Kidney capillary endothelial cell (primary cell): ENCODE measurements around the gene WNT7A.

Experiments
- DNase-seq: peaks from one replicate; pipeline ENCODE4 v3.0.0-alpha.2; 2018; ENCODE audit warnings: low spot score

WNT7A gene

DNA sequence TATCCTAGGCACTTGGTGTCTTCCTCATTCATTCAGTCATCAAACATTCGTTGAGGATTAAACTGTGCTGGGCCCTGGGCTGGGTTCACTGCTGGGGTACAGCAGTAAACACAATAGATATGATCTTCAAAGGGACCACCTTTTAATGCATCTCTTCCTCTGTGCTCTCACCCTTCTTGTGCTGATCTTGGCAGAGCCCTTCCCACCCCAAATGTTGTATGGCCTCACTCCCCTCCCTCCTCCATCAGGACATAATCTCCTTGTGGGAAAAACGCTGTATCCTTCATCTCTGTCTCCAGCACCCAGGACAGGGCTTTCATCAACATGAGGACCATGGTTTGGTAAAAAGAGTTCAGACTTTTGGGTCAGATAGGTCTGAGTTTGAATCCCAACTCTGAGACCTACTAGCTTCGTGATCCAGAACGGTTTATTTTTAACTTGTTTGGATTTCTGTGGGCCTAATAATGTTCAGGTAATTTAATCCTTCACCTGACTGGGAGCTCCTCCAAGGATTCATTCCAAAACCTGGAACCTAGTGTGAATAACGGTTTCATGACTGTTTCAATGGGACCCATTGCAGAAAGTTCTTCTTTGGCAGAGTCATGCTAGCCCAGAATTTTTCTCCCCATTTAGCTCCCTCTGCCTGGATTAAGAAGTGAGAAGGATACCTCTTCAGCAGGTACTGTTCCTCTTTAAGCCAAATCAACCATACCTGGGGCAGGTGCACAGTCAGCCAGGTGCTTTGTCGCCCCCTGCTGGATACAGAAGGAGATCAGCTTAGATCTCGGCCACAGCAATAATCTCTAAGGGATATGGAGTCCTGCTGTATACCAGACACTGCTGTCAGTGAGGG lies 5.2 kb upstream of the WNT7A start:
- DNase-seq: no peak

DNA sequence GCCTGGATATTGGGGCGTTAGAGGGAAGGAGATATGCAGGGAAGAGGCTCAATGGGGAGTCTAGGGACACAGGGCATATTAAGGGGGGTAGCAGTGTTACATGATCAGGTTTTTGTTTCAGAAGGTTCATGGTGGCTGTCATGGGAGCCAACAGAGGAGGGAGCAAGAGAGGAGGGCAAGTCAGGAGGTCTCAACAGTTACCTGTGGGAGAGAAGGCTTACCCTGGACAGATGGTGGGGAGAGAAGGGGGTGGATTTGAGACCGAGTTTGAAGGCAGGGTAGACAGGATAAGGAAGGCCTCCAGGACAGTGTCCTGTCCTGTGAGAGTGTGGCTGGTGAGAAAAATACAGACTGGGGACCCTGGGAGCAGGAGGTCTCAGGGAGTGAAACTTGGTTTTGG lies 3.8 kb upstream of the WNT7A start:
- DNase-seq: no peak

DNA sequence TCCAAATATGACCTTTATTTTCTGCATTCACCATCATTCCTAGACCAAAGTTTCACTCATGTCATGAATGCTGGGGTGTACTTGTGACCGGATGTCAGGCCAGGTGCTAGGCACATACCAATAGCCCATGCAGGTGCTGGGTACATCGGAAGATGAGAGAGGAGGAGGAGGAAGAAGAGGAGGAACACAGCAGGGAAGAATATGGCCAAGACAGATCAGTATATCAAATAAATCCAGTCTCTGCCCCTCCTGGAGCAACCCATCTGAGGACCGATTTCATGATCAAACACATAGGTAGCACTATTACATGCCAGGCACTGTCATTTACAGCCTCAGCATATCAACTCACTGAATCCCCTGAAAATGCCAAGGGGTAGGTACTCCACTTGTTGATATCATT lies 3.0 kb upstream of the WNT7A start:
- no peak for DNase-seq

DNA sequence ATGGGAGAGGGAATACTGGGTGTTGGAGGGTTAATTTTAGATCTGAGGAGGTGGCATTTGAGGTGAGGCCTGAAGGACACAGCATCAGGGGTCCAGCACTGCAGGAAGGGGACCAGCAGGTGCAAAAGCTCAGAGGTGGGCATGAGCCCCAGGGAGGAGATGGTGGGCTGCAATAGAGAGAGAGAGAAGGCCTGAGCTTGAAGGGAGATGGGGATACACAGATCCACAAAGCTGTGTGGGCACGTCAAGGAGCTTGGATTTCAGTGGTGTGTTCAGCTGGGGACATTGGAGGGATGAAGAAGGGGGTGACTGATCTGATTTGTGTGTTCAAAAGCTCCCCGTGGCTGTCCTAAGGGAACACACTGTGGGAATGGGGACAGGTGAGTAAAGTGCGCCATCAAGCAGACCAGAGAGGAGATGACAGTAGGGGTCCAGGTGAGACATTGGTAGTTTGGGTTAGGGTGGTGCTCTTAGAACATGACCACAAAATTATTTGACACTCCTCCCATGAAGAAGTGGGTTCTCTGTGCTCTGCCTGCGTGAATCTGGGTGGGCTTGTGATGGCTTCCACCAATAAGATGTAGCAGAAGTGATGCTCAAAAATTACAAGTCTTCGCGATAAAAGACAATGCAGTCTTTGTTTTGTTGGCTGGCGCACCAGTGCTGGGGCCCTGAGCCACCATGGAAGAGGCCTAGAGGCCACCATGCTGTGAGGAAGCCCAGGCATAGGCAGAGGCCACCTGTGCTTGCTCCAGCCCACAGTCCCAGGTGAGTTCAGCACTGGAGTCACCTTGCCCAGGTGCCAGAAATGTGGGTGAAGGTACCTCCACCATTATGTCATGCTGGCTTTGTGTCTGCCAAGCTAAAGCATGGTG lies 1.9 kb upstream of the WNT7A start:
- DNase-seq: no peak

DNA sequence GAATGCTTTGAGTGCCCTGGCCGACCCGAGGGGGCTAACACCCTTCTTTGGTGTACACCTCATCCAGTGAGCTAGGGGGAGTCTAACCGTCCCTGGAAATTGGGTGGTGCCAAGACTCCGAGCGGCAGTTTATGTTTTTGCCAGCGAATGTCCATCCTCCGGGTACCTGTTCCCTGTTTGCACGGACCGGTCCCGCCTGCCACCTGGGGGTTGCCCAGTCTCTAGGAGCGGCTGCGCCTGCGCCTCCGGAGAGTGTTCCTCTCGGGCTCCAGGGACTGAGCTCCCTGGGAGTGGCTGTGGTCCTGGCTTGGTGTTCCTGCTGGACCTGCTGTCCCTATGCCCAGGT lies 913 bp upstream of the WNT7A start:
- no peak for DNase-seq

DNA sequence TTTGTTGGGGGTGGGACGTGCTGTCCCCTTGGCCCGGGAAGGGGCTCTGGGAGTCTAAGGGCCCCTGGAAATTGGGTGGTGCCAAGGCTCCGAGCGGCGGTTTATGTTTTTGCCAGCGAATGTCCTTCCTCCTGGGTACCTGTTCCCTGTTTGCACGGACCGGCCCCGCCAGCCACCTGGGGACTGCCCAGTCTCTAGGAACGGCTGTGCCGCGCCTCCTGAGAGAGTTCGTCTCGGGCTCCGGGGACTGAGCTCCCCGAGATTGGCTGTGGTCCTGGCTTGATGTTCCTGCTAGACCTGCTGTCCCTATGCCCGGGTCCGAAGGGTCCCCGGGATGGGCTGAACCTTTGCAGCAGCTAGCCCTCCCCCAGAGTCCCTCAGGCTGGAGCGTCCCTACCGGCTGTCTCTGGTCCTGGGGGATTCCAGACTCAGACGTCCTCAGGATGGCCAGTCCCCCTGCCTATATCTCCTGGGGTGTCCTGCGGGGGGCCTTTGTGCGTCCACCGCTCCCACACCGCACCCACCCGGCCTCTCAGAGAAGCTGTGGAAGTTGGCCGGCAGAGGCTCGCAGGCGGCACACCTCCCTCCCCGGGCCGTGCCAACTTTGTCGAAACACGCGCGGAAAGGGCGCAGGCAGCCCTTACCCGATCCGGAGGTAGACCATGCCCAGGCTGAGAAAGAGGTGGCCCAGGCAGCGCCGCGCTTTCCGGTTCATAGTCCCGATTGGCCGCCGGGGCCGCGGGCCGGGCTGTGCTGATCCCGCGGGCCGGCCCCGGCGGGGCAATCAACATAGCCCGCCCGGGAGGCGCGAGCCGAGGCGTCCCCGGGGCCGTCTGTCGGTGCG lies 547 bp downstream of the WNT7A start:
- DNase-seq: no peak

DNA sequence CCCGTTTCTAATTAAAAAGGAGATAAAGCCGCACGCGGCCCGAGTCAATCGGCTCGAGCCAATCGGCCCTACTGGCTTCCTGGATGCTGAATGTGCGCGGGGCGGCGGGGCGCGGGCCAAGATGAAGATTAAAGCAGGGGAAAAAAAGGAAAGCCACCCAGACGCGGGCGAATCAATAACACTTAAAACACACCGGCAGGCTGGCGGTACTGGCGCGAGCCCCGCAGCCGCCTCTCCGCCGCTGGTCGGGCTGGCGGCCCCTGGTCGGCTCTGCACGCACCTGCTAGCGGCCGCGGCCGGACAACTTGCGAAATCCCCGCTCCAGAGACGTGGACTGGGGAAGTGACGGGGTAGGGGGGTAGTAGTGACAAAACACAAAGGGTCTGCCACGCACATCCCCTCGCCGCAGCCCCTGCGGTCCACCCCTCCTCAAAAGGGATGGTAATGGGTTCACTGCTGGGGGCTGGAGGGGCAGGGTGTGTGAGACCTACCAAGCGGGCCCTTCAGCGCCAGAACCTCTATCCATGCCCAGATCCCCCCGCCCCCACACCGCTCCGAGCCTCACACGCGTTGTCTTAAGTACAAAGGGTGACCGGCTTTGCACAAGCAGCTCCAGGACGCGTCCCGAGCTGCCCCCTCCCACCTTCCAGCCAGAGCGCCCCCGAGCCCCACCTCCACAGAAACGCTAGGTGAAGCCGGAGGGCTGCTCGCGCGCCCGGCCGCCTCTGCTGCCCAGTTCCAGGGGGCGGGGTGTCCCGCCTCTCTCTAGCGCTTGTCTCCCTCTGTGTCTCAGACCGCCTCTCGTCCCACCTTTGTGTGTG lies 1.4 kb downstream of the WNT7A start:
- DNase-seq: no peak

DNA sequence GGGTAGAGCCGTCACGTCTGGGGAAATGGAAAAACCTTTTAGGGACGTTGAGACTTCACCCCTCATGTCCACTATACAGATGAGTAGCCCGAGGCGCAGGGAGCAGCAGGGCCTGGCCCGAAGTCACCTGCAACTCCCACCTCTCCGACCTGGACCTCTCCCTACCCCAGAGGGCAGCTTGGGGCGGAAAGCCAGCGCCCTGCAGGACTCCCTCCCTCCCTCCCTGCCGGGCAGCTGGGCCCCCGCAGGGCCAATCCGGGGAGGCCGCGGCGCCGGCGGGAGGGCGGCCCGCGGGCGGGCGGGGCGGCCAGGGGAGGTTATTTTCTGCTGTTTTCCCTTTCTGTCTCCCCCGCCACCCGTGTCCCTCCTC lies 2.0 kb downstream of the WNT7A start:
- DNase-seq: no peak

DNA sequence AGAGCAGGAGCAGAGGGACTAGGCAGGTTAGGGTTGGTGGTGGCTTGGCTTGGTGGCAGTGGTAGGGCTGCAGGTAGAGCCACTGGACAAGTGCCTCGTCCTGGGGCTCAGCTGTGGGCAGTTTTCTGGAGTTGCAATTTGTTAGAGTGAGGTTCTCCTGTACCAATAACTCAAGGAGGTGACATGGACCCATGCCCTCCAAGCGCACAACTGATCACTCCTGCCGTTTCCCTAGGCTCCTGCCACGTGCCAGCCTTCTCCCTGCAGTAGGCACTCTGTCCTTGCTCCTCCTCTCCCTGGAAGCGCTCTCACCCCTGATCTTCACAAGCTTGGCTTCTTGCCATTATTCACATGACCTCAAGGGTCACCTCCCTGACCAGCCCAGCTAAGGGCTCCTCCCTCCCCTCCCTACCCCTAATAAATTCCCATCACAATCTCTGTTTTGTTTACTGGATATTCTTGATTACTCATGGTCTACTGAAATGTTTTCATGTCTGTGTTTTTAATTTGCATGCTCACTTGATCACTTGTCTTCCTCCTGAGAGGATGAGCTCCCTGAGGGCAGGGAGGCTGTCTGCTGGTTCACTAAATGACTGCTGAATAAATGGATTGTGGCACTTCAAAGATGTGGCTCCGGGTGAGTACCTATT lies 3.3 kb downstream of the WNT7A start:
- no peak for DNase-seq

DNA sequence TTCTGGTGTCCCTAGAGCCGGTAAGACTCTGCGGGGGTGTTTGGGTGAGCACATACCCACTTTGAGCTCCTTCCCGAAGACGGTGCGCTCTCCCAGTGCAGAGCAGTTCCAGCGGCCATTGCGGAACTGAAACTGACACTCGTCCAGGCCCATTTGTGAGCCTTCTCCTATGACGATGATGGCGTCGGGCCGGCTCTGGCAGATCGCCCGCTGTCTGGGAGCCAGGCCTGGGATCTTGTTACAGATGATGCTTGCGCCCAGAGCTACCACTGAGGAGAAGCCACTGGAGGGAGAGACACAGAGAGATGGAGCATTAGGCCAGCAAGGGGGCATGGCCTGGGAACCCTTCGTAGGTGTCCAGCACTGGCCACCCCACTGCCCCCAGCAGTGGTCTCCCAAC lies 5.0 kb downstream of the WNT7A start:
- no peak for DNase-seq

DNA sequence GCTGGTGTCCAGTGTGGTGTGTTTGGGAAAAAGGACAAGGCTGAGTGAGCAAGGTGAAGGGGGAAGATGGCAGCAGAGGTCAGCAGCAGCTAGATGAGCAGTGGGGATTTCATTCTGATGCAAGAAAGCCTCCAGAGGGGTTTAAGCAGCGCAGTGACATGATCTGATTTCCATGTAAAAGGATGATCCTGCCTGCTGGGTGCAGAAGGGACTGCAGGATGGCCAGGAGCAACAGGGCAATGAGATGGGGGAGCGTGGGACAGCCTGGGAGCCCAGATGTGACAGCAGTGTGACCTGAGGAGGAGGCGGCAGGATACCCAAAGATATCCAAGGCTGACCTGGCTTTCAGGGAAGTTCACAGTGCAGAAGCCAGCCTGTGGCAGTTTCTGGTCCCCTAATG lies 6.1 kb downstream of the WNT7A start:
- DNase-seq: no peak

DNA sequence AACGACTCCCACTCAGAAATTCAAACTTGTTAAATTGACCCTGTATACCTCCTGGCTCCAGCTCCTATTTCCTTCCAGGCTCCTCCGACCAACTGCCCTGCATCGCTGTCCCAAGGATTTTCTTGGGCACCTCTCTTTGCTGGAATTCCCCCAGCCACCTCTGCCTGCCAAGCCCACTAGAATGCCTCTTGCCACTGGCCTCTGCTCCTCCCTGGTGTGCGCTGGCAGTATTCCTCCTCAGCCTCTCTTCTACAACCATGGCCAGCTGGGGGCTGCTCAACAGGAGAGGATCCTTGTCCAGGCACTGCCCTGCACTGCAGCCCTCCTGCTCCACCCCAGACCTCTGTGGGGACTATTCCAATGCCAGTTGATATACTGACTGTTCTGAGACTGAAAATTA lies 7.4 kb downstream of the WNT7A start:
- DNase-seq: no peak

DNA sequence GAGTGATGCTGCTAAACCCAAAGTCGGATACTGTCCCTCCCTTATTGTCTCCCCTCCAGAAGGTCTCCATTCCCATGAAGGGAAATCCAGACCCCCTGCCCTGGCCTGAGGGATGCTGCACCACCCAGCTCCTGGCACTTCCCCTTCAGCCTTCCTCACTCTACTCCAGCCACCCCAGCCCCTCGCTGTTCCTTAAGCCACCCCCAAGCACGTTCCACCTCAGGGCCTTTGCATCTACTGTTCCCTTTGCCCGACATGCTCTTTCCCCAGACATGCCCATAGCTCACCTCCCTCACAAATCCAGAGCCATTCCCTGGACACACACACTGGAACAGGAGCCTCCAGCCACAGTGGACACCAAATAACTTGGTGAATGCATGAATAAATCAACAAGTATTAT lies 8.1 kb downstream of the WNT7A start:
- no peak for DNase-seq

DNA sequence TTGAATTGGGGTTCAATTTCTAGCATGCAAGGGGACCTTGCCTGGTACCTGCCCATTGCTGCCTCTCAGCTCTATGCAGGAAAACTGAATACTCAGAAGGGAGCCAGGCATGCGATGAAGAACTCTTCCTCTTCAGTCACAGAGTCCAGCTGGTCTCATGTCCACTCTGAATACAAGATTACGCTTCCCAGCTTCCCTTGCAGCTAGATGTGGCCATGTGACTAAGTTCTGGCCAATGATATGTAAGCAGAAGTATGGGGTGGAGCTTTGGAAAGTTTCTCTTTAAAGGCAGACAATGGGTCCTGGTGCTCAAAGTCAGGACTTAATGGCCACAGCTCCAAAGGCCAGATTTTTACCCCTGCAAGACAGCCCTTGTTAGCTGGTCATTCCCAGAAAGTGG lies 9.0 kb downstream of the WNT7A start:
- DNase-seq: no peak

DNA sequence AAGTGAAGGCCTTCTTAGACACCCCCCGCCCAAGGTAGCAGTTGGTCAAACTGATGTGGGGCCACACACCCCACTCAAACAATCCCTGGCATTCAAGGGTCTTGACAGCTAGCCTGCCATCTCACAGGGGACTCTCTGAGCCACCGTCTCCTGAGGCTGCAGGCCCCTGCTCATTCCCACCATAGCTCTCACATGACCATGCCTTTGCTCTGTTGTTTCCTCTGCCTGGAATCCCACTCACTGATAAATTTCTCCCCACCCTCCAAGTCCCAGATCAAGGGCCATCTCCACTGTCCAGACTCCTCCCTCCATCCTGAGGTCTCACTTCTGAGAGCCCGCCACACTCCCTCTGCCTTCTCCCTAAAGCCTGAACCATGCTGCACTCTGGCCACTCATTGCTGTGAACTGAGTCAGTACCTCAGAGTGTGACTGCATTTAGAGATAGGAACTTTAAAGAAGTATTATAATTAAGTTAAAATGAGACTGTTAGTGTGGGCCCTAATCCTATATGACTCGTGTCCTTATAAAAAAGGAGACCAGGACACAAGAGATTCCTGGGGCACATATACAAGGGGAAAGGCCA lies 10.0 kb downstream of the WNT7A start:
- no peak for DNase-seq

DNA sequence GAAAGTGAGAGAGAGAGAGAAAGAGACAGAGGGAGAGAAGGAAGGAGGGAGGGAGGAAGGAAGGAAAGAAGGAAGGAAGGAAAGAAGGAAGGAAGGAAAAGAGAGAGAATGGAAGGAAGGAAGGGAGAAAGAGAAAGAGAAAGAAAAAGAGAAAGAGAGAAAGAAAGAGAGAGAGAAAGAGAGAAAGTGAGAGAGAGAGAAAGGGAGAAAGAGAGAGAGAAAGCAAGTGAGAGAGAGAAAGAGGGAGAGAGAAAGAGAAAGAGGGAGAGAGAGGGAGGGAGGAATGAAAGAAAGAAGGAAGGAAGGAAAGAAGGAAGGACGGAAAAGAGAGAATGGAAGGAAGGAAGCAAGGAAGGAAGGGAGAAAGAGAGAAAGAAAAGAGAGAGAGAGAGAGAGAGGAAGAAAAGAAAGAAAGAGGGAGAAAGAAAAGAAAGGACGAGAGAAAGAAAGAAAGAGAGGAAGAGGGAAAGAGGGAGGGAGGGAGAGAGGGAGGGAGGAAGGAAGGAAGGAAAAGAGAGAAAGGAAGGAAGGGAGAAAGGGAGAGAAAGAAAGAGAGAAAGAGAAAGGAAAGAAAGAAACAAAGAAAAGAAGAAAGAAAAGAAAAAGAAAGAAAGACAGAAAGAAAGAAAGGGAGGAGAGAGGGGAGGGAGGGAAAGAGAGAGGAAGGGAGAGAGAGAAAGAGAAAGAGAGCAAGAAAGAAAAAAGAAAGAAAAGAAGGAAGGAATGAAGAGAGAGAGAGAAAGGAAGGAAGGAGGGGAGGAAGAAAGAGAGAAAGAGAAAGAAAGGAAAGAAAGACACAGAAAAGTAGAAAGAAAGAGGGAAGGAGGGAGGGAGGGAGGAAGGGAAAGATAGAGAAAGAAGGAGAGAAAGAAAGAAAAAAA lies 10.8 kb downstream of the WNT7A start:
- DNase-seq: no peak

DNA sequence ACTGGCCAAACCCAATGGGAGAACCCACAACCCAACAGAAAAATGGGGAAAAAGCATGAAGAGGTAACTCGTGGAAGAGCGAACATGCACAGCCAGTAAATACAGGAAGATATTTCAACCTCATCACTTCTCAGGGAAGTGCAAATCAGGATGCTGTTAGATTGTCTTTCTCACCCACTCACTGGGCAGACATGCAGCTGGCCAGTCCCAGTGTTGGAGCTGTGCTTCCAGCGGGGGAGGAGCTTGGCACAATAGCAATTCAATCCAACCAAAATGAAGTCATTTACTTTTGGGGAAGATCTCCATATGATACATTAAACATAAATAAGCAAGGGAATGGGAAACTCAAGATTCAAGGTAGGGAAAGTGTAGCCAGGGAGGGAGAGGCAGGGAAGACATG lies 12.1 kb downstream of the WNT7A start:
- no peak for DNase-seq

DNA sequence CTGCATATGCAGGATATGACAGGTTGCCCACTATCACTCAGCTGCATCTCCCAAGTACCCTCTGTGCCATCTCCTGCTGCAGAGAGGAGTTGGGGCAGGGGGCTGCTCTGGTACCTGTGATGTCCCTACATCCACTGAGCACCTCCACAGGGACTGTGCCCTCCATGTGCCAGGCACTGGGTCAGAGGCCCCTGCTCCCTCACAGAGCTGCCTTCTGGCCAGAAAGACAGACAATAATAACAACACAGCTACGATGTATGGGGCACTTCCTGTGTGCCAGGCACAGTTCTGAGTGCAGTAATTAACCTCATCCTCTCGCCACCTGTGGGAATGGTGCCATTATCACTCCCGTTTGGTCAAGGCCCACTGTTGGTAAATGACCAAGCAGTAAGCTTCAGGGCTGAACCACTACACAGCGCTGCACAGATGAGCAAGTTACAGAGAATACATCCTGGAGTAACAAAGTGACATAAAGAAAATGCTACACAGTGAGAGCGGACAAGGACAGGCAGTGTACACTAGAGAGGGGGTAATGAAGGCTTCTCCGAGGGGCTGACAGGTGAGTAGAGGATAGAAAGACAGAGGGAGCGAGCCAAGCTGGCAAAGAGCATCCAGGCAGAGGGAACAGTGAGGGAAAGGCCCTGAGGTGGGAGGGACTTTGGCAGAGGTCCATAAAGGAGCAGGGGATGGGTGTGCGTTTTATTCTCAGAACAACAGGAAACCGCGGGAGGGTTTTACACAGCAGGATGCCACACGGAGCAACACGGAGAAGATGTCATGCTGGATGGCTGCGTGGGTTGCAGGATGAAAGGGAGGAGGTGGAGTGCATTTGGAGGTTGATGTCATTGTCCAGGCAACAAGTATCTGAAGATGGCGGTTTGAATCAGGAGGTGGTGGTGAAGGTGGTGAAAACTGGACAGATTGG lies 13.6 kb downstream of the WNT7A start:
- DNase-seq: no peak

DNA sequence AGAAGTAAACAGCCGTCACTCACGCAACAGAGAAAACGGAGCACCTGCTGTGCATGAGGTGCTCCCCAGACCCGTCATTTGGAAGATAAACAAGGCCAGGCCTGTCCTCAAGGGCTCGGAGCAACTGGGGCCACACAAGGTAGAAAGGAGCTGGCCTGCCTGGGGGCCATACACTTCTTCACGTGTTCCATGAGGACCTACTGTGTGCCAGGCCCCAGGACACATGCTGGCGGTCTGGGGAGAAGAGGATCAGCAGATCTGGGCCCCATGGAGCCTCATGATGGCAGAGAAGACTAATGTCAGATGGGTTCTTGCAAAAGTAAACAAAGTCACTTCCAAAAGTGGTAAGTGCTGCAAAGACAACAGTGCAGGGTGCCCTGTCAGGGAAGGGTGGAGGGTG lies 14.3 kb downstream of the WNT7A start:
- DNase-seq: no peak
